SK-N-SH treated with all-trans-retinoic acid at 6 μM for 48 hours (cell line): ENCODE results near the gene CLCA1.

Experiments used
- ATAC-seq: fragments of 200-7000 bp; cut with Tn5 transposase; 3 replicates; pipeline ENCODE4 v1.9.1; 2020; ENCODE audit warnings: mild to moderate bottlenecking, moderate library complexity
- ARNTL ChIP-seq: fragments of 450-650 bp; formaldehyde crosslinking; IDR thresholded peaks from 2 replicates; pipeline ENCODE4 v1.5.0; 2020; ENCODE audit warnings: low read depth, mild to moderate bottlenecking, moderate library complexity, borderline replicate concordance
- BACH2 ChIP-seq: fragments of 250-450 bp; sonication (Bioruptor Pico); IDR thresholded peaks from 2 replicates; pipeline ENCODE4 v1.9.0; 2021; ENCODE audit warnings: mild to moderate bottlenecking, borderline replicate concordance
- CSDC2 ChIP-seq: fragments of 250-450 bp; sonication (Bioruptor Pico); IDR thresholded peaks from 2 replicates; pipeline ENCODE4 v1.5.0; 2020; ENCODE audit warnings: mild to moderate bottlenecking, moderate library complexity
- ESRRG ChIP-seq: fragments of 250-450 bp; sonication (Bioruptor Pico); IDR thresholded peaks from 2 replicates; pipeline ENCODE4 v1.6.1; 2021; ENCODE audit warnings: mild to moderate bottlenecking
- GLIS3 ChIP-seq: fragments of 250-450 bp; sonication (Bioruptor Pico); IDR thresholded peaks from 2 replicates; pipeline ENCODE4 v1.5.0; 2020; ENCODE audit warnings: mild to moderate bottlenecking, moderate library complexity
- ISL1 ChIP-seq: fragments of 250-450 bp; sonication (Bioruptor Pico); IDR thresholded peaks from 2 replicates; pipeline ENCODE4 v2.1.2; 2022; ENCODE audit warnings: mild to moderate bottlenecking, moderate library complexity
- OSR1 ChIP-seq: fragments of 250-450 bp; sonication (Bioruptor Pico); IDR thresholded peaks from 2 replicates; pipeline ENCODE4 v1.8.0; 2022; ENCODE audit warnings: moderate library complexity, mild to moderate bottlenecking, inconsistent platforms
- PATZ1 ChIP-seq: fragments of 250-450 bp; sonication (Bioruptor Pico); IDR thresholded peaks from 2 replicates; pipeline ENCODE4 v1.8.0; 2020; ENCODE audit warnings: mild to moderate bottlenecking, moderate library complexity, borderline replicate concordance
- PPARA ChIP-seq: fragments of 250-450 bp; sonication (Bioruptor Pico); IDR thresholded peaks from 2 replicates; pipeline ENCODE4 v1.5.0; 2020; ENCODE audit warnings: mild to moderate bottlenecking, borderline replicate concordance
- RARB ChIP-seq: fragments of 250-450 bp; sonication (Bioruptor Pico); IDR thresholded peaks from 2 replicates; pipeline ENCODE4 v1.8.0; 2021; ENCODE audit warnings: mild to moderate bottlenecking, moderate library complexity
- SNAI2 ChIP-seq: fragments of 250-450 bp; sonication (Bioruptor Pico); IDR thresholded peaks from 2 replicates; pipeline ENCODE4 v1.5.0; 2020; ENCODE audit warnings: mild to moderate bottlenecking, moderate library complexity
- TOX ChIP-seq: fragments of 250-450 bp; sonication (Bioruptor Pico); IDR thresholded peaks from 2 replicates; pipeline ENCODE4 v1.8.0; 2021; ENCODE audit warnings: mild to moderate bottlenecking, moderate library complexity, borderline replicate concordance
- ZFP3 ChIP-seq: fragments of 250-450 bp; sonication (Bioruptor Pico); IDR thresholded peaks from 2 replicates; pipeline ENCODE4 v1.5.0; 2020; ENCODE audit warnings: mild to moderate bottlenecking, moderate library complexity
- ZFP30 ChIP-seq: fragments of 450-650 bp; formaldehyde crosslinking; IDR thresholded peaks from 2 replicates; pipeline ENCODE4 v1.5.0; 2022; ENCODE audit warnings: mild to moderate bottlenecking, moderate library complexity
- ZNF70 ChIP-seq: fragments of 450-650 bp; formaldehyde crosslinking; IDR thresholded peaks from 2 replicates; pipeline ENCODE4 v1.5.0; 2020; ENCODE audit warnings: mild to moderate bottlenecking, moderate library complexity
- ZNF8 ChIP-seq: fragments of 450-650 bp; formaldehyde crosslinking; IDR thresholded peaks from 2 replicates; pipeline ENCODE4 v1.5.0; 2020; ENCODE audit warnings: mild to moderate bottlenecking, moderate library complexity
- TF ChIP-seq, protein P1 (sequence below): fragments of 250-450 bp; sonication (Bioruptor Pico); IDR thresholded peaks from 2 replicates; pipeline ENCODE4 v1.5.0; 2020; ENCODE audit warnings: mild to moderate bottlenecking, moderate library complexity
- TF ChIP-seq, protein P2 (sequence below): fragments of 250-450 bp; sonication (Bioruptor Pico); IDR thresholded peaks from 2 replicates; pipeline ENCODE4 v1.8.0; 2021; ENCODE audit warnings: low read depth, mild to moderate bottlenecking, moderate library complexity, borderline replicate concordance
- TF ChIP-seq, protein P3 (sequence below): fragments of 250-450 bp; sonication (Bioruptor Pico); IDR thresholded peaks from 2 replicates; pipeline ENCODE4 v1.5.1; 2021; ENCODE audit warnings: mild to moderate bottlenecking, moderate library complexity
- TF ChIP-seq, protein P4 (sequence below): fragments of 250-450 bp; sonication (Bioruptor Pico); IDR thresholded peaks from 2 replicates; pipeline ENCODE4 v1.5.1; 2020; ENCODE audit warnings: low read depth, mild to moderate bottlenecking, moderate library complexity

CLCA1 gene

GRCh38 chr1:86455073-86455472 is 13.7 kb upstream of the CLCA1 start:
- TF ChIP-seq CSDC2 (CRISPR knock-in tag), result no peak
- no peak for TF ChIP-seq ISL1 (CRISPR knock-in tag)
- TF ChIP-seq, protein P1, sequence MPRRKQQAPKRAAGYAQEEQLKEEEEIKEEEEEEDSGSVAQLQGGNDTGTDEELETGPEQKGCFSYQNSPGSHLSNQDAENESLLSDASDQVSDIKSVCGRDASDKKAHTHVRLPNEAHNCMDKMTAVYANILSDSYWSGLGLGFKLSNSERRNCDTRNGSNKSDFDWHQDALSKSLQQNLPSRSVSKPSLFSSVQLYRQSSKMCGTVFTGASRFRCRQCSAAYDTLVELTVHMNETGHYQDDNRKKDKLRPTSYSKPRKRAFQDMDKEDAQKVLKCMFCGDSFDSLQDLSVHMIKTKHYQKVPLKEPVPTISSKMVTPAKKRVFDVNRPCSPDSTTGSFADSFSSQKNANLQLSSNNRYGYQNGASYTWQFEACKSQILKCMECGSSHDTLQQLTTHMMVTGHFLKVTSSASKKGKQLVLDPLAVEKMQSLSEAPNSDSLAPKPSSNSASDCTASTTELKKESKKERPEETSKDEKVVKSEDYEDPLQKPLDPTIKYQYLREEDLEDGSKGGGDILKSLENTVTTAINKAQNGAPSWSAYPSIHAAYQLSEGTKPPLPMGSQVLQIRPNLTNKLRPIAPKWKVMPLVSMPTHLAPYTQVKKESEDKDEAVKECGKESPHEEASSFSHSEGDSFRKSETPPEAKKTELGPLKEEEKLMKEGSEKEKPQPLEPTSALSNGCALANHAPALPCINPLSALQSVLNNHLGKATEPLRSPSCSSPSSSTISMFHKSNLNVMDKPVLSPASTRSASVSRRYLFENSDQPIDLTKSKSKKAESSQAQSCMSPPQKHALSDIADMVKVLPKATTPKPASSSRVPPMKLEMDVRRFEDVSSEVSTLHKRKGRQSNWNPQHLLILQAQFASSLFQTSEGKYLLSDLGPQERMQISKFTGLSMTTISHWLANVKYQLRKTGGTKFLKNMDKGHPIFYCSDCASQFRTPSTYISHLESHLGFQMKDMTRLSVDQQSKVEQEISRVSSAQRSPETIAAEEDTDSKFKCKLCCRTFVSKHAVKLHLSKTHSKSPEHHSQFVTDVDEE (CRISPR knock-in tag), result no peak
- TF ChIP-seq ESRRG (CRISPR knock-in tag), result no peak
- no peak for TF ChIP-seq RARB
- TF ChIP-seq OSR1 (CRISPR knock-in tag), result no peak
- no peak for TF ChIP-seq TOX
- TF ChIP-seq, all 23 proteins: peak for 0
- no peak for ATAC-seq

DNA sequence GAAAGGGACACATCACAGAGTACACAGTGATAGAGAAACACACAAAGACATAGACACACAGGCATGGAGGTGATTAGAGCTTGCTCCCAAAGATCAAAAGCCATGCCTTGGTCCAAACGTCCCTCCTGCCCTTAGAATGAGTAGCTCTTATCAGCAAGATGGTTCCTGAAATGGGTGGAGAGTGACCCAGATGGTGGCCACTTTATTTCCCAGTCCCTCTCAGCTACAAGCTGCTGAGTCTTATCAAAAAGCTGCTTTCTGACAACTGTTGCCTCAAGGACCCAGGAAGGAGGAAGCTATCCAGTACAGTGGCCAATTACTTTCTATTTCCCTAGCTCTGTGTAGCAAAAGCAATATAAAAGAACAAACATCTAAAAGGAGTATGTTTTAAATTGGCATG is 7.7 kb upstream of the CLCA1 start:
- TF ChIP-seq GLIS3 (CRISPR knock-in tag), result no peak
- no peak for TF ChIP-seq SNAI2
- no peak for TF ChIP-seq ZFP3 (CRISPR knock-in tag)
- no peak for TF ChIP-seq ZFP30 (CRISPR knock-in tag)
- TF ChIP-seq, protein P1 (CRISPR knock-in tag), result no peak
- TF ChIP-seq PATZ1 (CRISPR knock-in tag), result no peak
- no peak for TF ChIP-seq CSDC2 (CRISPR knock-in tag)
- no peak for TF ChIP-seq TOX
- TF ChIP-seq ZNF8 (CRISPR knock-in tag), result no peak
- TF ChIP-seq, protein P2, sequence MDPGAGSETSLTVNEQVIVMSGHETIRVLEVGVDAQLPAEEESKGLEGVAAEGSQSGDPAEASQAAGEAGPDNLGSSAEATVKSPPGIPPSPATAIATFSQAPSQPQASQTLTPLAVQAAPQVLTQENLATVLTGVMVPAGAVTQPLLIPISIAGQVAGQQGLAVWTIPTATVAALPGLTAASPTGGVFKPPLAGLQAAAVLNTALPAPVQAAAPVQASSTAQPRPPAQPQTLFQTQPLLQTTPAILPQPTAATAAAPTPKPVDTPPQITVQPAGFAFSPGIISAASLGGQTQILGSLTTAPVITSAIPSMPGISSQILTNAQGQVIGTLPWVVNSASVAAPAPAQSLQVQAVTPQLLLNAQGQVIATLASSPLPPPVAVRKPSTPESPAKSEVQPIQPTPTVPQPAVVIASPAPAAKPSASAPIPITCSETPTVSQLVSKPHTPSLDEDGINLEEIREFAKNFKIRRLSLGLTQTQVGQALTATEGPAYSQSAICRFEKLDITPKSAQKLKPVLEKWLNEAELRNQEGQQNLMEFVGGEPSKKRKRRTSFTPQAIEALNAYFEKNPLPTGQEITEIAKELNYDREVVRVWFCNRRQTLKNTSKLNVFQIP, result no peak
- no peak for TF ChIP-seq ZNF70 (CRISPR knock-in tag)
- TF ChIP-seq BACH2 (CRISPR knock-in tag), result no peak
- TF ChIP-seq, protein P3, sequence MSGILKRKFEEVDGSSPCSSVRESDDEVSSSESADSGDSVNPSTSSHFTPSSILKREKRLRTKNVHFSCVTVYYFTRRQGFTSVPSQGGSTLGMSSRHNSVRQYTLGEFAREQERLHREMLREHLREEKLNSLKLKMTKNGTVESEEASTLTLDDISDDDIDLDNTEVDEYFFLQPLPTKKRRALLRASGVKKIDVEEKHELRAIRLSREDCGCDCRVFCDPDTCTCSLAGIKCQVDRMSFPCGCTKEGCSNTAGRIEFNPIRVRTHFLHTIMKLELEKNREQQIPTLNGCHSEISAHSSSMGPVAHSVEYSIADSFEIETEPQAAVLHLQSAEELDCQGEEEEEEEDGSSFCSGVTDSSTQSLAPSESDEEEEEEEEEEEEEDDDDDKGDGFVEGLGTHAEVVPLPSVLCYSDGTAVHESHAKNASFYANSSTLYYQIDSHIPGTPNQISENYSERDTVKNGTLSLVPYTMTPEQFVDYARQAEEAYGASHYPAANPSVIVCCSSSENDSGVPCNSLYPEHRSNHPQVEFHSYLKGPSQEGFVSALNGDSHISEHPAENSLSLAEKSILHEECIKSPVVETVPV, result no peak
- TF ChIP-seq OSR1 (CRISPR knock-in tag), result no peak
- no peak for TF ChIP-seq ARNTL (CRISPR knock-in tag)

DNA sequence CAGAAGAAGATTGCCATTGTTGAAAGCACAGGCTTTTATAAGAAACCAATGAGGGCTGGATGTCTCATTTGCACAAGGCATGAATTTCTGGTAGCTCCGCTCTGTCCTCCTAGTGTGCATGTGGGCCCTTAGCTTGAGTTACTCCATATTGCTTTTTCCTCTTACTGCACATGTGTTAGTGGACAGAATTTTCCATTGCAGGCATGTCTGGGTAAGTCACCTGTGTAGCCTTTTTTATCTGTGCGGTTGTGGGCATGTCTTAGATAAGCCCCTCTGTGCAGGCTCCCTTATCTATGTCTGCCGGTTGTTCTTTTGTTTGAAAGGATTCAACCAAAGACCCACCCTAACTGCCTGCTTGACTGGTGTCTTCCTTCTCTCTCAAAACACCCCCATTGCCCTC is 7.2 kb upstream of the CLCA1 start:
- no peak for ATAC-seq
- TF ChIP-seq PATZ1 (CRISPR knock-in tag) (no peak), SNAI2 (no peak), BACH2 (CRISPR knock-in tag) (no peak), TOX (no peak), PPARA (CRISPR knock-in tag) (no peak), OSR1 (CRISPR knock-in tag) (no peak), ZFP3 (CRISPR knock-in tag) (no peak), RARB (no peak)
- TF ChIP-seq, protein P4, sequence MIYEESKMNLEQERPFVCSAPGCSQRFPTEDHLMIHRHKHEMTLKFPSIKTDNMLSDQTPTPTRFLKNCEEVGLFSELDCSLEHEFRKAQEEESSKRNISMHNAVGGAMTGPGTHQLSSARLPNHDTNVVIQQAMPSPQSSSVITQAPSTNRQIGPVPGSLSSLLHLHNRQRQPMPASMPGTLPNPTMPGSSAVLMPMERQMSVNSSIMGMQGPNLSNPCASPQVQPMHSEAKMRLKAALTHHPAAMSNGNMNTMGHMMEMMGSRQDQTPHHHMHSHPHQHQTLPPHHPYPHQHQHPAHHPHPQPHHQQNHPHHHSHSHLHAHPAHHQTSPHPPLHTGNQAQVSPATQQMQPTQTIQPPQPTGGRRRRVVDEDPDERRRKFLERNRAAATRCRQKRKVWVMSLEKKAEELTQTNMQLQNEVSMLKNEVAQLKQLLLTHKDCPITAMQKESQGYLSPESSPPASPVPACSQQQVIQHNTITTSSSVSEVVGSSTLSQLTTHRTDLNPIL, result no peak
- TF ChIP-seq, protein P2, result no peak
- TF ChIP-seq, protein P3, result no peak

More for the DNA sequence above, 7.7 kb upstream of the CLCA1 start:
- ATAC-seq, result no peak
